ENCODE results near the gene MYO1F. TPM values are rescaled to one million over a fixed set of nuclear protein-coding genes. Genes with fewer than 3 reads are reported as not detected.

The MYO1F gene
- total RNA-seq, 1 donor from 2014 or later, result 0.10 TPM

GRCh38 chr19:8616861-8617260 is 39.6 kb upstream of the MYO1F start:
- peaks cover 4% of the 10 kb centered on the region for H3K27me3 Mint-ChIP-seq (ENCODE audit: unreplicated experiment)
- no peak overlapping the region for H3K27ac Mint-ChIP-seq (ENCODE audit: unreplicated experiment)
- H3K9me3 Mint-ChIP-seq (ENCODE audit: unreplicated experiment), result peaks cover 12% of the 10 kb centered on the region
- TF ChIP-seq, protein P1, sequence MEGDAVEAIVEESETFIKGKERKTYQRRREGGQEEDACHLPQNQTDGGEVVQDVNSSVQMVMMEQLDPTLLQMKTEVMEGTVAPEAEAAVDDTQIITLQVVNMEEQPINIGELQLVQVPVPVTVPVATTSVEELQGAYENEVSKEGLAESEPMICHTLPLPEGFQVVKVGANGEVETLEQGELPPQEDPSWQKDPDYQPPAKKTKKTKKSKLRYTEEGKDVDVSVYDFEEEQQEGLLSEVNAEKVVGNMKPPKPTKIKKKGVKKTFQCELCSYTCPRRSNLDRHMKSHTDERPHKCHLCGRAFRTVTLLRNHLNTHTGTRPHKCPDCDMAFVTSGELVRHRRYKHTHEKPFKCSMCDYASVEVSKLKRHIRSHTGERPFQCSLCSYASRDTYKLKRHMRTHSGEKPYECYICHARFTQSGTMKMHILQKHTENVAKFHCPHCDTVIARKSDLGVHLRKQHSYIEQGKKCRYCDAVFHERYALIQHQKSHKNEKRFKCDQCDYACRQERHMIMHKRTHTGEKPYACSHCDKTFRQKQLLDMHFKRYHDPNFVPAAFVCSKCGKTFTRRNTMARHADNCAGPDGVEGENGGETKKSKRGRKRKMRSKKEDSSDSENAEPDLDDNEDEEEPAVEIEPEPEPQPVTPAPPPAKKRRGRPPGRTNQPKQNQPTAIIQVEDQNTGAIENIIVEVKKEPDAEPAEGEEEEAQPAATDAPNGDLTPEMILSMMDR (IDR thresholded peaks at IDR 0.05; ENCODE audit: partially characterized antibody, unreplicated experiment), result no peak
- DNase-seq, result no peak
- H3K4me3 Mint-ChIP-seq (ENCODE audit: unreplicated experiment), result no peak overlapping the region
- no peaks in the 10 kb centered on the region for H3K4me1 Mint-ChIP-seq (ENCODE audit: low read depth, unreplicated experiment)
- H3K36me3 Mint-ChIP-seq (ENCODE audit: unreplicated experiment), result no peaks in the 10 kb centered on the region

GRCh38 chr19:8615813-8616596 is 38.8 kb upstream of the MYO1F start:
- TF ChIP-seq, protein P1 (IDR thresholded peaks at IDR 0.05; ENCODE audit: partially characterized antibody, unreplicated experiment), result peak; percentile 94
- Mint-ChIP-seq H3K4me3 (ENCODE audit: unreplicated experiment) (no peak overlapping the region), H3K9me3 (ENCODE audit: unreplicated experiment) (peaks cover 12% of the 10 kb centered on the region), H3K27me3 (ENCODE audit: unreplicated experiment) (peaks cover 4% of the 10 kb centered on the region), H3K4me1 (ENCODE audit: low read depth, unreplicated experiment) (no peaks in the 10 kb centered on the region), H3K27ac (ENCODE audit: unreplicated experiment) (no peak overlapping the region), H3K36me3 (ENCODE audit: unreplicated experiment) (no peaks in the 10 kb centered on the region)
- DNase-seq, result peak; percentile 84

DNA sequence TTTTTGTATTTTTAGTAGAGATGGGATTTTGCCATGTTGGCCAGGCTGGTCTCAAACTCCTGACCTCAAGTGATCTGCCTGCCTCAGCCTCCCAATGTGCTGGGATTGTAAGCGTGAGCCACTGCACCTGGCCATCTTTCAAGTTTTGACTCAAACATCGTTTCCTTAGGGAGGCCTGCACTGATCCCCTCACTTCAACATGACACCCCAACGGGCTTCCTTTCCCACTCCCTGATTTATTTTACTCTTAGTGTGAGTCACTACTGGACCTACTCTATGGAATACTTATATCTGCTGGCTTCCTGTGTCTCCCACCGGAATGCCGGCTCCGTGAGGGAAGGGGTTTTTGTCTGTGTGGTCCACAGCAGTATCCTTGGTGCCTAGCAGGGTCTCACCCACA is 37.8 kb upstream of the MYO1F start:
- Mint-ChIP-seq H3K27ac (ENCODE audit: unreplicated experiment) (no peak overlapping the region), H3K9me3 (ENCODE audit: unreplicated experiment) (peaks cover 15% of the 10 kb centered on the region), H3K36me3 (ENCODE audit: unreplicated experiment) (peaks cover 2% of the 10 kb centered on the region), H3K4me3 (ENCODE audit: unreplicated experiment) (no peak overlapping the region), H3K27me3 (ENCODE audit: unreplicated experiment) (peaks cover 6% of the 10 kb centered on the region), H3K4me1 (ENCODE audit: low read depth, unreplicated experiment) (peaks cover 2% of the 10 kb centered on the region)
- DNase-seq, result no peak
- TF ChIP-seq, protein P1 (IDR thresholded peaks at IDR 0.05; ENCODE audit: partially characterized antibody, unreplicated experiment), result no peak

DNA sequence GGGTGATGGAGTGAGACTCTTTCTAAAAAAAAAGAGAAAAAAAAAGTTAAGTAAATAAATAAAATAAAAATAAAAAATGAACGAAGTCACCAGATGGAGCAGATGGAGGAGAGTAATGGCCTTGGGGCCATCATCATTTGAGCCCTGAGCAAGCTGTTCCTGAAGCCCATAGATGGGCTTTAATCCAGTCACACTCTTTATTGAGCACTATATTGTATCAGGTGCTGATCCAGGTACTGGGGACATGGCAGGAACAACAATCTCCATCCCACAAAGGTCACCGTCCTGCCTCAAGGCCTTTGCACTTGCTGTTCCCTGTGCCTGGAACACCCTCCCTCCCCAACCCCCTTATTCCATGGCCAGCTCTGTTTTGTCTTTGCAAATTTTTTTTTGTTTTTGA is 37.2 kb upstream of the MYO1F start:
- H3K4me3 Mint-ChIP-seq (ENCODE audit: unreplicated experiment), result no peak overlapping the region
- H3K27me3 Mint-ChIP-seq (ENCODE audit: unreplicated experiment), result peaks cover 11% of the 10 kb centered on the region
- TF ChIP-seq, protein P1 (IDR thresholded peaks at IDR 0.05; ENCODE audit: partially characterized antibody, unreplicated experiment), result no peak
- no peak overlapping the region for H3K27ac Mint-ChIP-seq (ENCODE audit: unreplicated experiment)
- no peak for DNase-seq
- H3K4me1 Mint-ChIP-seq (ENCODE audit: low read depth, unreplicated experiment), result peaks cover 7% of the 10 kb centered on the region
- H3K9me3 Mint-ChIP-seq (ENCODE audit: unreplicated experiment), result peaks cover 20% of the 10 kb centered on the region
- peaks cover 6% of the 10 kb centered on the region for H3K36me3 Mint-ChIP-seq (ENCODE audit: unreplicated experiment)

GRCh38 chr19:8612807-8613171 is 35.5 kb upstream of the MYO1F start:
- Mint-ChIP-seq H3K4me3 (ENCODE audit: unreplicated experiment) (no peak overlapping the region), H3K27me3 (ENCODE audit: unreplicated experiment) (peaks cover 15% of the 10 kb centered on the region), H3K4me1 (ENCODE audit: low read depth, unreplicated experiment) (peaks cover 9% of the 10 kb centered on the region), H3K36me3 (ENCODE audit: unreplicated experiment) (peaks cover 6% of the 10 kb centered on the region), H3K27ac (ENCODE audit: unreplicated experiment) (no peak overlapping the region), H3K9me3 (ENCODE audit: unreplicated experiment) (peaks cover 24% of the 10 kb centered on the region)
- no peak for DNase-seq
- TF ChIP-seq, protein P1 (IDR thresholded peaks at IDR 0.05; ENCODE audit: partially characterized antibody, unreplicated experiment), result no peak
